HCT116 (cell line): ENCODE measurements around the gene HPCAL1. TPM values are rescaled to one million over a fixed set of nuclear protein-coding genes. Genes with fewer than 3 reads are reported as not detected.

ENCODE experiments used
- ATAC-seq: fragments of 200-7000 bp; cut with Tn5 transposase; 2 replicates; pipeline ENCODE4 v1.9.1; 2020; ENCODE audit warnings: mild to moderate bottlenecking, moderate library complexity
- BruUV-seq: library from RNA; stranded (reverse); fragments of 400-500 nt; replicated peaks from 2 replicates; lab custom pipeline; 2021; lab: Mats Ljungman, UMichigan
- CTCF ChIA-PET: fragments of 300-600 bp; sonication (Branson Sonifier 250); formaldehyde crosslinking; loops from one replicate; lab custom pipeline; 2021; ENCODE audit warnings: antibody characterized with exemption; lab: Charles Lee
- POLR2A ChIA-PET: fragments of 300-600, 350-600 bp; sonication (Branson Sonifier 250); formaldehyde crosslinking; loops from one replicate; lab custom pipeline; 2021; ENCODE audit warnings: antibody characterized with exemption; lab: Charles Lee
- RAD21 ChIA-PET, 2 experiments: fragments of 300-600 bp; sonication (Branson Sonifier 250); formaldehyde crosslinking; loops; one replicate each; lab custom pipeline; 2023; ENCODE audit warnings: low total read pairs in 2 of 2; ENCODE audit not compliant: uncharacterized antibody in 2 of 2, unreplicated experiment in 2 of 2, low non-redundant PET in 1 of 2; lab: Charles Lee
- DNase-seq: peaks from one replicate; pipeline ENCODE4 v3.0.0-alpha.2; 2010; ENCODE audit warnings: low read depth, low spot score
- H2AFZ ChIP-seq: fragments of 200-600 bp; shearing (Covaris generic), sonication (generic); 2 replicates; pipeline ENCODE4 v1.6.1; 2017; ENCODE audit warnings: low read depth, mixed run types, mixed read lengths, antibody characterized with exemption, low read length; ENCODE audit not compliant: poor library complexity, severe bottlenecking
- H3K27ac ChIP-seq: 2 replicates; pipeline ENCODE4 v1.5.1; 2012; ENCODE audit warnings: low read depth, low read length
- H3K27me3 ChIP-seq: fragments of 200-600 bp; sonication (generic); 2 replicates; pipeline ENCODE4 v1.6.1; 2016; ENCODE audit warnings: mixed run types, low read length, mixed read lengths; ENCODE audit not compliant: insufficient read depth
- H3K36me3 ChIP-seq, 2 experiments: fragments of 200-500 bp in 1 of 2; fragments of 200-600 bp in 1 of 2; sonication (Bioruptor generic) in 1 of 2; sonication (generic) in 1 of 2; 2 replicates each; pipeline versions ENCODE4 v1.5.1 to v1.6.1; 2014 to 2016; ENCODE audit warnings: low read length in 2 of 2, inconsistent platforms in 1 of 2, mixed read lengths in 1 of 2, mixed run types in 1 of 2; ENCODE audit not compliant: insufficient read depth in 2 of 2, control insufficient read depth in 1 of 2
- H3K4me1 ChIP-seq, 2 experiments: fragments of 200-600 bp in 1 of 2; sonication (generic) in 1 of 2; 2 replicates each; pipeline versions ENCODE4 v1.5.1 to v1.6.1; 2012 to 2017; ENCODE audit warnings: low read length in 2 of 2, inconsistent platforms in 1 of 2, mild to moderate bottlenecking in 1 of 2, mixed read lengths in 1 of 2, mixed run types in 1 of 2, moderate library complexity in 1 of 2; ENCODE audit not compliant: insufficient read depth in 2 of 2, control insufficient read depth in 1 of 2
- H3K4me2 ChIP-seq: fragments of 200-600 bp; sonication (generic); 2 replicates; pipeline ENCODE4 v1.6.1; 2017; ENCODE audit warnings: mixed run types, low read length, mixed read lengths
- H3K4me3 ChIP-seq, 2 experiments: fragments of 200-600 bp in 1 of 2; sonication (generic) in 1 of 2; replicated peaks in 1 of 2; 2 replicates each; pipeline ENCODE4 v1.5.1; 2011 to 2016; ENCODE audit warnings: low read length in 2 of 2, control low read depth in 1 of 2, low read depth in 1 of 2, mild to moderate bottlenecking in 1 of 2, mixed read lengths in 1 of 2, mixed run types in 1 of 2
- H3K79me2 ChIP-seq: fragments of 200-600 bp; sonication (generic); 2 replicates; pipeline ENCODE4 v1.6.1; 2017; ENCODE audit warnings: mild to moderate bottlenecking, mixed run types, low read length, moderate library complexity, mixed read lengths; ENCODE audit not compliant: insufficient read depth
- H3K9ac ChIP-seq: fragments of 200-600 bp; sonication (generic); 2 replicates; pipeline ENCODE4 v1.6.1; 2016; ENCODE audit warnings: low read length, mixed read lengths
- H3K9me2 ChIP-seq: fragments of 200-600 bp; sonication (generic), shearing (Covaris generic); 2 replicates; pipeline ENCODE4 v1.6.1; 2017; ENCODE audit warnings: mixed run types, mild to moderate bottlenecking, moderate library complexity; ENCODE audit not compliant: insufficient read depth
- H3K9me3 ChIP-seq, 2 experiments: fragments of 200-500 bp in 1 of 2; fragments of 200-600 bp in 1 of 2; sonication (Bioruptor generic) in 1 of 2; sonication (generic) in 1 of 2; 2 replicates each; pipeline ENCODE4 v1.6.1; 2014 to 2017; ENCODE audit warnings: low read length in 2 of 2, mixed read lengths in 2 of 2, inconsistent platforms in 1 of 2, low read depth in 1 of 2, mild to moderate bottlenecking in 1 of 2, mixed run types in 1 of 2, moderate library complexity in 1 of 2; ENCODE audit not compliant: control insufficient read depth in 1 of 2, insufficient read depth in 1 of 2
- H4K20me1 ChIP-seq: fragments of 200-600 bp; sonication (generic), shearing (Covaris generic); 2 replicates; pipeline ENCODE4 v1.6.1; 2017; ENCODE audit warnings: mixed run types, mild to moderate bottlenecking, moderate library complexity; ENCODE audit not compliant: insufficient read depth
- CBX3 ChIP-seq: IDR thresholded peaks from 2 replicates; pipeline ENCODE4 v1.6.1; 2012; ENCODE audit warnings: low read depth
- EZH2 ChIP-seq: fragments of 200-600 bp; sonication (generic); IDR thresholded peaks from 2 replicates; pipeline ENCODE4 v1.6.1; 2017; ENCODE audit warnings: antibody characterized with exemption, mixed run types
- JUND ChIP-seq: IDR thresholded peaks from 2 replicates; pipeline ENCODE4 v1.6.1; 2012
- TCF7L2 ChIP-seq: IDR thresholded peaks from 2 replicates; pipeline ENCODE4 v1.7.0; 2011; ENCODE audit warnings: borderline replicate concordance, inconsistent platforms; ENCODE audit not compliant: insufficient read depth, insufficient read length; ENCODE audit errors: extremely low read depth
- ZFX ChIP-seq: fragments of 450-650 bp; IDR thresholded peaks from 2 replicates; pipeline ENCODE4 v1.6.1; 2017
- intact Hi-C: fragments of 100-400 bp; cut with micrococcal nuclease; formaldehyde crosslinking; loops from 2 replicates; pipeline ENCODE4 v1.10.0; 2022
- total RNA-seq: library from RNA; stranded (reverse); gene quantifications from one replicate; pipeline ENCODE4 v1.2.1, GENCODE V29; 2021; ENCODE audit not compliant: unreplicated experiment
- TF ChIP-seq, protein P1 (sequence below), 3 experiments: fragments of 200-600 bp in 1 of 3; sonication (generic) in 1 of 3; IDR thresholded peaks in 2 of 3; conservative IDR thresholded peaks in 1 of 3; 2 replicates each; pipeline ENCODE4 v1.5.1; 2012 to 2017; ENCODE audit warnings: low read depth in 2 of 3, low read length in 2 of 3, antibody characterized with exemption in 1 of 3, borderline replicate concordance in 1 of 3, control low read depth in 1 of 3, mild to moderate bottlenecking in 1 of 3, mixed read lengths in 1 of 3, mixed run types in 1 of 3, moderate library complexity in 1 of 3; ENCODE audit not compliant: insufficient read depth in 1 of 3

HPCAL1 gene
- total RNA-seq, 1 experiment from 2014 or later = 111 TPM

GRCh38 chr2:10332402-10333246, 29.9 kb downstream of the HPCAL1 start:
- RAD21 ChIA-PET = interaction anchor here in 1 of 2 experiments (0.6 to 0.9 kb wide), 2 partner anchors 85 to 100 kb away, joined by 3 read pairs; no protein-coding TSS in a partner anchor
- ATAC-seq (no peak), DNase-seq (no peak)

More at GRCh38 chr2:10332402-10333246, 29.9 kb downstream of the HPCAL1 start:
- Histone ChIP-seq H3K4me3 (no peak overlapping the region), H4K20me1 (peaks cover 3% of the 10 kb centered on the region; the same call in 1 of the 2 replicates), H3K9me2 (no peaks in the 10 kb centered on the region), H3K9me3 (0 out of 4 replicates have a peak, but pooled peaks cover 0 to 6% of the 10 kb centered on the region in 2 experiments), H3K27ac (no peak overlapping the region), H3K9ac (no peak overlapping the region), H3K79me2 (peaks cover 100% of the 10 kb centered on the region), H2AFZ (no peak overlapping the region), H3K27me3 (no peaks in the 10 kb centered on the region), H3K4me2 (peak overlapping the region; percentile 84; the same call in 1 of the 2 replicates), H3K4me1 (peaks cover 46 to 57% of the 10 kb centered on the region in 2 experiments), H3K36me3 (peaks cover 0 to 11% of the 10 kb centered on the region in 2 experiments; a peak in 1 of 4 replicates)
- intact Hi-C loops = loop anchor here (2.0 kb wide), 1 partner anchor 76 kb away; no protein-coding TSS in a partner anchor
- ChIA-PET CTCF (interaction anchor here (0.7 kb wide), 1 partner anchor 582 kb away, joined by 6 read pairs; no protein-coding TSS in a partner anchor), POLR2A (no interaction called here)
- BruUV-seq = no TSS peak
- TF ChIP-seq TCF7L2 (no peak), CBX3 (no peak), ZFX (no peak), EZH2 (no peak), JUND (no peak)
- TF ChIP-seq, protein P1, sequence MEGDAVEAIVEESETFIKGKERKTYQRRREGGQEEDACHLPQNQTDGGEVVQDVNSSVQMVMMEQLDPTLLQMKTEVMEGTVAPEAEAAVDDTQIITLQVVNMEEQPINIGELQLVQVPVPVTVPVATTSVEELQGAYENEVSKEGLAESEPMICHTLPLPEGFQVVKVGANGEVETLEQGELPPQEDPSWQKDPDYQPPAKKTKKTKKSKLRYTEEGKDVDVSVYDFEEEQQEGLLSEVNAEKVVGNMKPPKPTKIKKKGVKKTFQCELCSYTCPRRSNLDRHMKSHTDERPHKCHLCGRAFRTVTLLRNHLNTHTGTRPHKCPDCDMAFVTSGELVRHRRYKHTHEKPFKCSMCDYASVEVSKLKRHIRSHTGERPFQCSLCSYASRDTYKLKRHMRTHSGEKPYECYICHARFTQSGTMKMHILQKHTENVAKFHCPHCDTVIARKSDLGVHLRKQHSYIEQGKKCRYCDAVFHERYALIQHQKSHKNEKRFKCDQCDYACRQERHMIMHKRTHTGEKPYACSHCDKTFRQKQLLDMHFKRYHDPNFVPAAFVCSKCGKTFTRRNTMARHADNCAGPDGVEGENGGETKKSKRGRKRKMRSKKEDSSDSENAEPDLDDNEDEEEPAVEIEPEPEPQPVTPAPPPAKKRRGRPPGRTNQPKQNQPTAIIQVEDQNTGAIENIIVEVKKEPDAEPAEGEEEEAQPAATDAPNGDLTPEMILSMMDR (IDR thresholded peaks at IDR 0.05 in 2 of 3, conservative IDR thresholded peaks at IDR 0.05 in 1 of 3; ENCODE audit: borderline replicate concordance in 1 of 3, insufficient read depth in 1 of 3, low read depth in 2 of 3, low read length in 2 of 3) = no peak
